H1 (cell line): ENCODE data around the gene KSR2. TPM values are rescaled to one million over a fixed set of nuclear protein-coding genes. Genes with fewer than 3 reads are reported as not detected.

Experiments used
- CTCF ChIA-PET: fragments of 300-600 bp; sonication (Branson Sonifier 250); formaldehyde crosslinking; loops from one replicate; lab custom pipeline; 2021; ENCODE audit not compliant: partially characterized antibody; lab: Charles Lee
- POLR2A ChIA-PET: fragments of 300-600 bp; sonication (Branson Sonifier 250); formaldehyde crosslinking; loops from one replicate; lab custom pipeline; 2021; ENCODE audit warnings: inconsistent platforms; ENCODE audit not compliant: partially characterized antibody; lab: Charles Lee
- DNase-seq, 2 experiments: peaks; one replicate each; pipeline versions ENCODE4 v3.0.0 to v3.0.0-alpha.2; 2010 to 2022; ENCODE audit warnings: low spot score in 2 of 2, low read depth in 1 of 2, mixed read lengths in 1 of 2
- FAIRE-seq: peaks from 2 replicates; lab custom pipeline; 2011; peaks lifted over from hg19 to GRCh38; lab: Jason Lieb, UNC
- H2AFZ ChIP-seq: 2 replicates; pipeline ENCODE4 v1.8.1; 2012; ENCODE audit warnings: low read length, inconsistent platforms
- H2AK5ac ChIP-seq: 2 replicates; pipeline ENCODE4 v1.6.1; 2013; ENCODE audit warnings: low read depth, low read length
- H2BK120ac ChIP-seq: replicated peaks from 2 replicates; pipeline ENCODE3; 2013; ENCODE audit warnings: low read depth, low read length, inconsistent platforms
- H2BK12ac ChIP-seq: 2 replicates; pipeline ENCODE4 v1.6.1; 2013; ENCODE audit warnings: low read depth, low read length
- H2BK15ac ChIP-seq: 2 replicates; pipeline ENCODE4 v1.6.1; 2013; ENCODE audit warnings: low read length
- H2BK20ac ChIP-seq: 2 replicates; pipeline ENCODE4 v1.6.1; 2013; ENCODE audit warnings: low read length
- H2BK5ac ChIP-seq: 2 replicates; pipeline ENCODE4 v1.6.1; 2013; ENCODE audit warnings: low read depth, low read length
- H3K14ac ChIP-seq: 2 replicates; pipeline ENCODE4 v1.6.1; 2013; ENCODE audit warnings: inconsistent platforms; ENCODE audit not compliant: insufficient read length
- H3K18ac ChIP-seq: 2 replicates; pipeline ENCODE4 v1.6.1; 2013; ENCODE audit warnings: low read length; ENCODE audit errors: extremely low read depth
- H3K23ac ChIP-seq: 2 replicates; pipeline ENCODE4 v1.6.1; 2013; ENCODE audit warnings: inconsistent platforms; ENCODE audit not compliant: insufficient read length
- H3K23me2 ChIP-seq: 2 replicates; pipeline ENCODE4 v1.6.1; 2013; ENCODE audit warnings: low read depth, low read length
- H3K27ac ChIP-seq: 2 replicates; pipeline ENCODE4 v1.6.1; 2011; ENCODE audit warnings: low read depth, low read length, inconsistent platforms
- H3K27me3 ChIP-seq, 4 experiments: replicated peaks in 1 of 4; 1 replicate in 1 of 4; 2 replicates in 3 of 4; pipeline versions ENCODE4 v1.6.1 to v1.8.1; 2011 to 2013; ENCODE audit warnings: low read length in 3 of 4, mild to moderate bottlenecking in 3 of 4, inconsistent platforms in 2 of 4, mixed read lengths in 2 of 4, moderate library complexity in 1 of 4; ENCODE audit not compliant: control insufficient read depth in 3 of 4, insufficient read depth in 3 of 4; ENCODE audit errors: extremely low read depth in 1 of 4
- H3K36me3 ChIP-seq, 4 experiments: 2 replicates each; pipeline versions ENCODE4 v1.6.1 to v1.8.1; 2011 to 2013; ENCODE audit warnings: mild to moderate bottlenecking in 4 of 4, low read length in 3 of 4, moderate library complexity in 2 of 4, control low read depth in 1 of 4, inconsistent platforms in 1 of 4; ENCODE audit not compliant: insufficient read depth in 4 of 4, control insufficient read depth in 2 of 4
- H3K4ac ChIP-seq: replicated peaks from 2 replicates; pipeline ENCODE3; 2013; ENCODE audit warnings: low read length, low read depth, mixed read lengths, inconsistent platforms; ENCODE audit not compliant: insufficient read length
- H3K4me1 ChIP-seq, 4 experiments: replicated peaks in 1 of 4; 1 replicate in 1 of 4; 2 replicates in 3 of 4; pipeline versions ENCODE4 v1.6.1 to v1.8.1; 2011 to 2013; ENCODE audit warnings: low read length in 3 of 4, inconsistent platforms in 2 of 4, mixed read lengths in 1 of 4; ENCODE audit not compliant: insufficient read depth in 4 of 4, control insufficient read depth in 3 of 4
- H3K4me2 ChIP-seq, 2 experiments: 2 replicates each; pipeline versions ENCODE4 v1.6.1 to v1.8.1; 2011 to 2013; ENCODE audit warnings: low read depth in 2 of 2, low read length in 2 of 2, control low read depth in 1 of 2, inconsistent platforms in 1 of 2, mild to moderate bottlenecking in 1 of 2; ENCODE audit not compliant: insufficient read depth in 1 of 2
- H3K4me3 ChIP-seq, 4 experiments: fragments of 200-600, 300-600 bp in 1 of 4; sonication (generic), shearing (Covaris generic), sonication (Bioruptor Twin) in 1 of 4; 2 replicates each; pipeline versions ENCODE4 v1.5.1 to v1.8.1; 2011 to 2016; ENCODE audit warnings: low read length in 4 of 4, low read depth in 3 of 4, control low read depth in 2 of 4, inconsistent platforms in 2 of 4, mild to moderate bottlenecking in 2 of 4, mixed read lengths in 1 of 4, moderate library complexity in 1 of 4; ENCODE audit not compliant: insufficient read depth in 2 of 4; ENCODE audit errors: extremely low read depth in 1 of 4
- H3K56ac ChIP-seq: replicated peaks from 2 replicates; pipeline ENCODE3; 2013; ENCODE audit warnings: low read depth, mild to moderate bottlenecking, mixed read lengths, low read length, inconsistent platforms; ENCODE audit not compliant: insufficient read length
- H3K79me1 ChIP-seq: 2 replicates; pipeline ENCODE4 v1.6.1; 2013; ENCODE audit warnings: low read depth, low read length, control low read depth
- H3K79me2 ChIP-seq, 2 experiments: 2 replicates each; pipeline versions ENCODE4 v1.6.1 to v1.8.1; 2012 to 2013; ENCODE audit warnings: low read length in 2 of 2, mild to moderate bottlenecking in 2 of 2, inconsistent platforms in 1 of 2; ENCODE audit not compliant: insufficient read depth in 2 of 2, control insufficient read depth in 1 of 2
- H3K9ac ChIP-seq, 4 experiments: replicated peaks in 1 of 4; 1 replicate in 1 of 4; 2 replicates in 3 of 4; pipeline versions ENCODE4 v1.6.1 to v1.8.1; 2011 to 2013; ENCODE audit warnings: low read depth in 3 of 4, low read length in 3 of 4, control low read depth in 2 of 4, mild to moderate bottlenecking in 2 of 4, moderate library complexity in 2 of 4, inconsistent platforms in 1 of 4; ENCODE audit errors: extremely low read depth in 1 of 4
- H3K9me3 ChIP-seq, 2 experiments: 2 replicates each; pipeline versions ENCODE4 v1.6.1 to v1.8.1; 2012 to 2013; ENCODE audit warnings: mild to moderate bottlenecking in 2 of 2, moderate library complexity in 2 of 2, control low read depth in 1 of 2, inconsistent platforms in 1 of 2, low read depth in 1 of 2, low read length in 1 of 2, mixed read lengths in 1 of 2; ENCODE audit not compliant: insufficient read depth in 2 of 2
- H4K20me1 ChIP-seq, 2 experiments: replicated peaks in 1 of 2; 2 replicates each; pipeline versions ENCODE3 to v1.8.1; 2011 to 2013; ENCODE audit warnings: inconsistent platforms in 2 of 2, low read length in 2 of 2, mild to moderate bottlenecking in 1 of 2; ENCODE audit not compliant: insufficient read depth in 2 of 2, control insufficient read depth in 1 of 2
- H4K5ac ChIP-seq: 2 replicates; pipeline ENCODE4 v1.6.1; 2013; ENCODE audit warnings: low read length, low read depth, mixed read lengths, inconsistent platforms; ENCODE audit not compliant: insufficient read length
- H4K8ac ChIP-seq: 2 replicates; pipeline ENCODE4 v1.8.0; 2013; ENCODE audit warnings: mild to moderate bottlenecking, moderate library complexity, low read length, inconsistent platforms; ENCODE audit not compliant: insufficient read depth; ENCODE audit errors: extremely low read depth
- H4K91ac ChIP-seq: replicated peaks from 2 replicates; pipeline ENCODE3; 2013; ENCODE audit warnings: low read length, mixed read lengths, inconsistent platforms; ENCODE audit not compliant: insufficient read length
- CEBPB ChIP-seq: IDR thresholded peaks from 2 replicates; pipeline ENCODE4 v1.6.1; 2012; ENCODE audit warnings: low read depth, low read length
- POLR2A ChIP-seq, 2 experiments: IDR thresholded peaks; 1 replicate in 1 of 2; 2 replicates in 1 of 2; pipeline ENCODE4 v1.6.1; 2011; ENCODE audit warnings: low read depth in 2 of 2, low read length in 2 of 2, mild to moderate bottlenecking in 2 of 2; ENCODE audit errors: control extremely low read depth in 1 of 2
- RBBP5 ChIP-seq: IDR thresholded peaks from 2 replicates; pipeline ENCODE4 v1.7.1; 2012; ENCODE audit warnings: low read depth, mild to moderate bottlenecking, inconsistent platforms, low read length, moderate library complexity, borderline replicate concordance
- RFX5 ChIP-seq: IDR thresholded peaks from 2 replicates; pipeline ENCODE4 v1.6.1; 2011; ENCODE audit warnings: low read depth, low read length, improper control_type of control experiment, borderline replicate concordance
- SP1 ChIP-seq: IDR thresholded peaks from 2 replicates; pipeline ENCODE4 v1.6.1; 2011; ENCODE audit warnings: low read depth, low read length
- TAF7 ChIP-seq: optimal IDR thresholded peaks from 2 replicates; pipeline ENCODE3; 2011; ENCODE audit warnings: low read depth, mild to moderate bottlenecking, inconsistent platforms, low read length, moderate library complexity, borderline replicate concordance
- TCF12 ChIP-seq: IDR thresholded peaks from 2 replicates; pipeline ENCODE4 v1.6.1; 2011; ENCODE audit warnings: low read depth, mild to moderate bottlenecking, low read length
- WGBS, 2 experiments: shearing (Covaris generic) in 1 of 2; methylation state at CpG; one replicate each; pipeline versions ENCODE4 v1.1.6 to v1.1.7; 2013 to 2015; ENCODE audit warnings: low lambda C conversion rate in 2 of 2, mixed read lengths in 2 of 2, inconsistent platforms in 1 of 2, low coverage in 1 of 2, missing lambda C conversion rate in 1 of 2; ENCODE audit not compliant: insufficient replicate concordance in 2 of 2, insufficient coverage in 1 of 2, insufficient read length in 1 of 2; ENCODE audit errors: extremely low coverage in 1 of 2, missing lambda C conversion rate in 1 of 2; 5-methylcytosine and 5-hydroxymethylcytosine counted together
- polyA plus RNA-seq, 7 experiments: library from polyadenylated mRNA; depleted of rRNA in 3 of 7; stranded (reverse) in 5 of 7; unstranded in 2 of 7; fragments of >200 nt in 5 of 7; fragments of 200-250 nt in 2 of 7; gene quantifications; 1 replicate in 5 of 7; 2 replicates in 1 of 7; 4 replicates in 1 of 7; pipeline versions ENCODE4 v1.2.1 to v1.2.3, GENCODE V29; 2011 to 2013; ENCODE audit warnings: missing spikeins in 2 of 7, mixed read lengths in 2 of 7
- total RNA-seq: library from RNA; stranded (reverse); fragmentation: NEBNext Ultra II Directional; extraction: Animal tissue kit (Norgen Biotek cat#: 25700); gene quantifications from 2 replicates; pipeline ENCODE4 v1.2.1, GENCODE V29; 2021

Gene KSR2
- total and polyA plus RNA-seq, 2 of the 8 experiments (the other 6 are each of a cell fraction or from before 2014, with no cell fraction given) = 0.74 to 2.2 TPM

DNA sequence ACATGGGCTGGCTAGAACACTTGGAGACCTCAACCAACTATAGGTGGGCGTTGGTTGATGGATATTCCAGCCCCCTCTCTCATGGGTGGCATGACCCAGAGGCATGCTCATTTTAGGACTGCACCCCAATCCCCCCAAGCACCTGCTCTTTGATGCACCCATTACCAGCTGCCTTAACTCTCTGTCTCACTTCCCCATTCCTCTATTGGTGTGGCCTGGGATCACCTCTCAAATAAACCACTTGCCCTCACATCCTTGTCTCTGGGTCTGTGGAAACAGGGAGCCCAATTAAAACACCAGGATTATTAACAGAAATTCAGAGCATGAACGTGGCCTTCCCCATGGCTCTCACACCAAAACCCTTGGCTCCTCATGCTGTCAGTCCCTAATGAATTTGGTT, 405.1 kb downstream of the KSR2 start:
- H3K4me2 ChIP-seq = no peak overlapping the region
- no peaks in the 10 kb centered on the region for H3K9me3 ChIP-seq
- no peaks in the 10 kb centered on the region for H4K20me1 ChIP-seq
- DNase-seq (no peak), FAIRE-seq (no peak)
- peaks cover 3% of the 10 kb centered on the region; the same call in 1 of the 2 replicates for H3K23me2 ChIP-seq
- no peak overlapping the region for H4K5ac ChIP-seq
- no peak overlapping the region for H3K4me3 ChIP-seq
- H3K36me3 ChIP-seq = no peaks in the 10 kb centered on the region
- H4K91ac ChIP-seq = no peak overlapping the region
- POLR2A ChIA-PET = no interaction called here
- no peak overlapping the region for H2AFZ ChIP-seq
- no peak overlapping the region for H3K23ac ChIP-seq
- no peaks in the 10 kb centered on the region for H3K79me2 ChIP-seq
- no peak overlapping the region for H3K9ac ChIP-seq
- H3K4ac ChIP-seq = no peak overlapping the region
- no peak overlapping the region for H3K27ac ChIP-seq
- no peaks in the 10 kb centered on the region for H3K79me1 ChIP-seq
- no peak overlapping the region for H2AK5ac ChIP-seq
- H4K8ac ChIP-seq = no peak overlapping the region
- 61% methylated on average over 2 of the region's 2 CpGs; no CpG with 5 or more reads in 1 of the 2 experiments for WGBS, 2 experiments
- H2BK15ac ChIP-seq = no peak overlapping the region
- H3K56ac ChIP-seq = no peak overlapping the region
- H2BK5ac ChIP-seq = no peak overlapping the region
- no peak overlapping the region for H3K14ac ChIP-seq
- no peak overlapping the region for H2BK20ac ChIP-seq
- no peak overlapping the region for H2BK12ac ChIP-seq
- H3K4me1 ChIP-seq = 0 out of 7 replicates have a peak, but pooled peaks cover 0 to 2% (median 0%) of the 10 kb centered on the region in 4 experiments
- no peak overlapping the region for H2BK120ac ChIP-seq
- no peak overlapping the region for H3K18ac ChIP-seq
- CTCF ChIA-PET = interaction anchor here (1.7 kb wide), 1 partner anchor 195 kb away, joined by 5 read pairs; no protein-coding TSS in a partner anchor
- H3K27me3 ChIP-seq = no peaks in the 10 kb centered on the region
- TF ChIP-seq RFX5 (no peak), CEBPB (no peak), SP1 (no peak), POLR2A (IDR thresholded peaks at IDR 0.05; ENCODE audit: control extremely low read depth in 1 of 2, low read depth in 2 of 2, low read length in 2 of 2) (no peak), TAF7 (no peak), TCF12 (no peak), RBBP5 (no peak)
